Fibroblast of the conjunctiva (primary cell): ENCODE data around the gene SMG5.

Experiments
- DNase-seq: peaks from one replicate; pipeline ENCODE4 v3.0.0-alpha.2; 2010; ENCODE audit warnings: low read depth

The SMG5 gene

GRCh38 chr1:156279837-156280236 is 2.8 kb downstream of the SMG5 start:
- no peak for DNase-seq

DNA sequence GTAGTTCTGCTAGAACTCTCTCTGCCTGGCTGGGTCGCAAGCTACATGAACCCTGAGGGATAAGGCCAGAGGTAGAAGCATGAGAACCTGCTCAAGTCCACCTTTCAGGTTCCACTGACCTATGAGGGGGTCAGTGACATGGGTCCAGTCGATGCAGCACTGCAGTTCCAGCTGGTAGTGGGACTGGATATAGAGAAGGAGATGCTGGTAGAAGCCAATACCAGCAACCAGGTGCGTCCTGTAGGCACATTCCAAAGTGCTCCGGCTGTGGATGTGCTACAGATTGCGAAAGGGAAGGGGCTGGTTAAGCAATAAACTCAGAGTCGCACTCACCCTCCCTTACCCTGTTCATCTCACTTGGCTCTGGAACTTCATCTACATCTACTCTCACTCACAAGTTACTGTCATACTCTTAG is 5.7 kb downstream of the SMG5 start:
- DNase-seq, result no peak

GRCh38 chr1:156276532-156276931 is 6.1 kb downstream of the SMG5 start:
- no peak for DNase-seq

GRCh38 chr1:156270314-156270713 is 12.3 kb downstream of the SMG5 start:
- DNase-seq, result no peak

- no peak for DNase-seq
Observed at GRCh38 chr1:156268336-156268735, 14.3 kb downstream of the SMG5 start.

- no peak for DNase-seq
Observed at GRCh38 chr1:156266051-156266450, 16.6 kb downstream of the SMG5 start.

GRCh38 chr1:156263288-156263655 is 19.4 kb downstream of the SMG5 start:
- no peak for DNase-seq

GRCh38 chr1:156262461-156263287 is 20.0 kb downstream of the SMG5 start:
- peak; percentile 63 for DNase-seq

- no peak for DNase-seq
Observed at GRCh38 chr1:156260896-156261295, 21.7 kb downstream of the SMG5 start.

DNA sequence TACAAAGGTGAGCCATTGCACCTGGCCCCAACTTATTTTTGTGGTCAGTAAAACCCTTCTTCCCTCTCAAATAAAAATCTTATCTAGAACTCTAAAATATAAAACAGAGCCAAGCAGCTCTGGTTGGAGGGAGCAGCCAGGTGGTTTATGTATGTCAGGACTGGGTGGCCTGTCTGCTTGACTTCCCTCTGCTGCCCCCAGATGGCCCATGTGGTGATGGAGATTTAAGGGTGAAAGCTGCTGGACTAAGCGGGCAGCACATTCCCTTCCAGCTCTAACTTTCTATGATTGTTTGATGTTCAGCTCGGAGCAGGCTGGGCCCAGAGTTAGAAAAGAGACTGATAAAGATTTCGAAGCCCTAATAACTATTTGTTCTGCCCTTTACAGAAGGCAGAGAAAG is 22.8 kb downstream of the SMG5 start:
- DNase-seq, result no peak

- no peak for DNase-seq
Observed at GRCh38 chr1:156258859-156259258, 23.8 kb downstream of the SMG5 start.

- no peak for DNase-seq
Observed at GRCh38 chr1:156257711-156258110, 24.9 kb downstream of the SMG5 start.

- no peak for DNase-seq
Observed at GRCh38 chr1:156253634-156254033, 29.0 kb downstream of the SMG5 start.

- no peak for DNase-seq
Observed at GRCh38 chr1:156251527-156251926, 31.1 kb downstream of the SMG5 start.

- no peak for DNase-seq
Observed at GRCh38 chr1:156249593-156249992, 33.0 kb downstream of the SMG5 start.

DNA sequence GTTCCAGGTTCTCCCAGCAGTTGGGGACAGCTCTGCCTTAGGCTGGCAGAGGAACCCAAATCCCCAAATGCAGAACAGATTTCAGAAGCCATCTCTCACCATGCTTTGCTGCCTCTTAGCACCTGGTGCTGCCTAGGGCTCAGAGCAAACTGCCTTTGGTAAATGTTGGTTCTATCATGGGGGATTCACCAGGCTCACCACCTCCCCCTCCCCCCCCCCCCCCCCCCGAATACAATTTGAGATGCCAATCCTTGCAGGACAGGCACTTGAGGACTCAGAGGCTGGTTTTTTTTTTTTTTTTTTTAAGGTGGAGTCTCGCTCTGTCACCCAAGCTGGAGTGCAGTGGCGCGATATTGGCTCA is 34.3 kb downstream of the SMG5 start:
- no peak for DNase-seq

DNA sequence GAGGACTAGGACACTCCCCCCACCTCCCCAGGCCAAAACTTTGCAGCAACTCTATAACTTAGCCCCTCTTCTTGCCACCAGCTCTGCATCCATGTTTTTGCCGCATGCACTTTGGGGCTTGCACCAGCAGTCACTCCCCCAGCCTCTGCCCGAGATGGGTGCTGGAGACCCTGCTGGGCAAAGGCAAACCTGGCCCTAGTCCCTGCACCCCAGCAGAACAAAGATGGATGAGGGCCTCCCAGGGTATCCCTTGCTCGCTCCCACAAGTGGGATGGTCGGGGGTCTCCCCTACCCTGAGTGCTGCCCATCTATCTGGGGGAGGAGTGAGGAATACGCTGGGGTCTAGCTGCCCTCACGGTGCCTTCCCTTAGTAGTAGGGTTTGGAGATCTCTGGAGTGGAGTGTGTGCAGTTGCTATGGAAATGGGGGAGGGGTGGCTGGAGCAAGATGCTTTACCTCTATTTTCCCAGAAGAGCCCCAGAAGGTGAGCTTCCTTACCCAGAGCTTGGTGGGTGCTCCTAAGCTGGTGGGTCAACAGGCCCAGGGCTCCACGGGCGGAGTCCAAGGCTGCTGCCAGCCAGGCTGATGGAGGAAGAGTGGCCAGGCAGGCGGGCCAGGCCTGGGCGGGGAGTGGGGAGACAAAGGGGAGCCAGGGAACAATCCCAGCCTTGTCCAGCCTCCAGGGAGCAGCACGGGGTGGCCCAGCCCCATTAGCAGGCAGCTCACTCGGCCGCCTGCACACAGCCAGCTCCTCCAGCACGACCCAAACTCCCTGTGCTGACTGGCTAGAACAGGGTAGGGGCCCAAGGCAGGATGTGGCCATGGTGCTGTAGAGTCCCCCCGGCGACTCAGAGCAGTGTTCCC is 34.9 kb downstream of the SMG5 start, which contains the start of gene PAQR6:
Gene PAQR6 (minus strand): TSS at position 597 of the 863 bp plus-strand sequence. CDS start 1,325 bp downstream, outside the sequence.
- DNase-seq, result no peak

DNA sequence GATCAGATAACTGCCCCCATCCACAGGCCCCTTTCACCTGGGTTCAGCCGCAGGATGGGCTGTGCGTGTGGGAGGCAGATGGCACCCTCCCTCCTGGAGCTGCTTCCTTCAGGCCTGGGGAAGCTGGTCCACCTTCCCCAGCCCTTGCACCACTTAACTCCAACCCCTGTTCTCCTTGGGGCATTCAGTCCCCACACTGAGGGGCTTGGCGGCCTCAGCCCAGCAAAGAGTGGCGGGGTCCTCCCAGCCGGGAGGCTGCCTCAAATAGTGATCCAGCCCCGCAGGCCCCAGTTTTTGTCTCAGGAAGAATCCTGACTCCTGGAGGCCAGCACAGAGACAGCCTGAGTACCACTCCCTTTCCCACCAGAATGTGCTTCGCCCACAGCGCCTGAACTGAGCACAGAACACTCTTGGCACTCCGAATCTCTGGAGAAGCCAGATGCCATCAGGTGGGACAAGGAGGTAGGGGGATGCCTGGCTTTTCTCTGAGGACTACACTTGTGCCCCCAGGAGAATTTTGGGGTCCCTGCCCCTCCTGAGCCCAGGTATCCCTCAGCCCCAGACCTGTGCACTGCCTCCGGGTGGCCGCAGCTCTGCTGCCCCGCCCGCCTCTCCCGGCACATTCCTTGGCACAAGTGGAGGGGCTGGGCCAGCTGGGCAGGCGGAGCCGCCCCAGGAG is 35.7 kb downstream of the SMG5 start:
- no peak for DNase-seq

DNA sequence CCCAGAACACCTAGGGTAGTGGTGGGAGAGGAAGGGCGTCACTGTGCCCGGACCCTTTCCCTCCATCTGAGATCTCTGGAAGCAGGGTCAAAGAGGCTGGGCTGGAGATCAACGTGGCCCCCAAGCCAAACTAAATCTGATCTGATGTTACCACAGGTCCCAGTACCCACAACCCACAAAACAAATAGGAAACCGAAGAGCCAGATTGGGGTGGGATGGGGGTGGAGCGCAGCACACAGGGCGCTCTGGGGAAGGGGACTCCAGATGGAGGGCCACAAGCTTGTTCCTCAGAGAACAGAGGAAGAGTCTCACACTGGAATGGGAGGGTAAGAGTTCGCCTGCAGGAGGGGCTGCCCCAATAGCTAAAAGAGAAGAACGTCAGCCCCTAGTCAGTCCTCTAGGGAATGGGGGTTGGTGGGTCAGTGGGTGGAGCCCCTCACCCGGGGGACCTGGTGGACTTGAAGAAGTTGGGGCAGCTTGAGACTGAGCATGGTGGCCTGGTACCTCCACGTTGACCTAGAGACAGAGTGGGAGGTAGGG is 36.3 kb downstream of the SMG5 start:
- no peak for DNase-seq

DNA sequence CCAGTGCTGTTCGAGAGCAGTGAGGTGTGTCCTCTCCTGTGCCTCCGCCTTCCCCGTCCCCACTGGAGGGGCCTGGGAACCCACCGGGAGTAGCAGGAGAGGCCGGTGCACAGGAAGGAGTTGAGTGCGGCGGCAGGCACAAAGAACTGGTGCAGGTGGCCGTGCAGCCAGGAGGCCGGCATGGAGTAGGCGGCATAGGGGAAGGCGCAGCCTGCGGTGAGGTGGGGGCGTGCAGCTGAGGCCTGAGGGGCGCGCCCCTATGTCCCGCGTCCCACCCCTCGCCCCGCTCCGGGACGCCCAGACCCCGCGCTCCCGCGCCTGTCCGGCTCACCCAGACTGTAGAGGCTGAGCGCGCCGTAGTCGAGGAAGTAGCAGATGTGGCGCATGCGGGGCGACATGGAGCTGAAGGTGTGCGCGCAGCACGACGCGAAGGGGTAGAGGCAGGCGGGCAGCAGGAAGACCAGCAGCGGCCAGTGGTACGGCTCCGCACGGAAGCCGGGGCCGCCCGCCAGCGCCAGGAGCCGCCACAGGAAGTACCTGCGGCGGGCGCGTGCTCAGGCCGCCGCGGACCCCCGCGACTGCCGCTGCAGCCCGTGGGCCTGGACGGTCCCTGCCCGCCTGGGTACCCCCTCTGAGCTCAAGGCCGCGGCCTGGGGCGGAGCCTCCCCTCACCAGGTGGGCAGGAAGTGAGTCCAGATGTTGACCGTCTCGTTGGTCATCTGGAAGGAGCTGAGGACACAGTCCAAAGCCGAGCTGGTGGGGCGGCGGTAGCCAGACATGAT is 37.0 kb downstream of the SMG5 start:
- no peak for DNase-seq

GRCh38 chr1:156244712-156245111 is 37.9 kb downstream of the SMG5 start:
- DNase-seq, result no peak

GRCh38 chr1:156244126-156244525 is 38.5 kb downstream of the SMG5 start:
- DNase-seq, result no peak
